ENCODE results near the gene SLC27A6. TPM values are rescaled to one million over a fixed set of nuclear protein-coding genes. Genes with fewer than 3 reads are reported as not detected.
A peak's percentile ranks its signal among the peaks of the same experiment; 100 is the strongest.

Gene SLC27A6
- total and polyA plus RNA-seq, 2 donors (not counting 1 experiment from before 2014, with no cell fraction given): 0.08 to 0.17 TPM

GRCh38 chr5:128956164-128956563, 9.1 kb upstream of the SLC27A6 start:
- H3K9me3 ChIP-seq (ENCODE audit: control insufficient read depth, insufficient read depth, low read depth, low read length): no peaks in the 10 kb centered on the region
- no peak overlapping the region for H3K9ac ChIP-seq (ENCODE audit: insufficient read depth, low read length)
- H3K27ac ChIP-seq (ENCODE audit: insufficient read depth, low read length): no peak overlapping the region
- no peak overlapping the region for H3K4me3 ChIP-seq (replicated peaks in 1 of 4; ENCODE audit: control extremely low read depth in 1 of 4, insufficient read depth in 1 of 4, low read depth in 3 of 4, low read length in 4 of 4)
- no peaks in the 10 kb centered on the region for H4K20me1 ChIP-seq (ENCODE audit: control insufficient read depth, extremely low read depth, insufficient read depth, low read length)
- H3K4me2 ChIP-seq (ENCODE audit: extremely low read depth, insufficient read depth, low read length): no peak overlapping the region
- H2AFZ ChIP-seq (ENCODE audit: low read length): no peak overlapping the region
- H3K36me3 ChIP-seq (ENCODE audit: control insufficient read depth, insufficient read depth, low read length): no peaks in the 10 kb centered on the region
- no peaks in the 10 kb centered on the region for H3K79me2 ChIP-seq (ENCODE audit: control insufficient read depth, insufficient read depth, low read length)
- TF ChIP-seq EZH2 (IDR thresholded peaks at IDR 0.05; ENCODE audit: low read length, missing control alignments): no peak
- no peak for TF ChIP-seq CTCF (conservative IDR thresholded peaks at IDR 0.05 in 1 of 2, IDR thresholded peaks at IDR 0.05 in 1 of 2; ENCODE audit: low read depth in 1 of 2, low read length in 2 of 2)
- H3K4me1 ChIP-seq (ENCODE audit: control insufficient read depth, extremely low read depth, insufficient read depth, low read length): no peaks in the 10 kb centered on the region
- no peaks in the 10 kb centered on the region for H3K27me3 ChIP-seq (ENCODE audit: control insufficient read depth, insufficient read depth, low read length)
- DNase-seq (ENCODE audit: low read depth in 2 of 2): no peak

- Histone ChIP-seq H3K27ac (ENCODE audit: insufficient read depth, low read length) (no peak overlapping the region), H3K27me3 (ENCODE audit: control insufficient read depth, insufficient read depth, low read length) (no peaks in the 10 kb centered on the region), H3K9ac (ENCODE audit: insufficient read depth, low read length) (no peak overlapping the region), H3K4me1 (ENCODE audit: control insufficient read depth, extremely low read depth, insufficient read depth, low read length) (no peaks in the 10 kb centered on the region), H2AFZ (ENCODE audit: low read length) (no peak overlapping the region), H3K9me3 (ENCODE audit: control insufficient read depth, insufficient read depth, low read depth, low read length) (no peaks in the 10 kb centered on the region), H3K4me2 (ENCODE audit: extremely low read depth, insufficient read depth, low read length) (no peak overlapping the region), H3K79me2 (ENCODE audit: control insufficient read depth, insufficient read depth, low read length) (no peaks in the 10 kb centered on the region), H4K20me1 (ENCODE audit: control insufficient read depth, extremely low read depth, insufficient read depth, low read length) (no peaks in the 10 kb centered on the region), H3K4me3 (replicated peaks in 1 of 4; ENCODE audit: control extremely low read depth in 1 of 4, insufficient read depth in 1 of 4, low read depth in 3 of 4, low read length in 4 of 4) (no peak overlapping the region), H3K36me3 (ENCODE audit: control insufficient read depth, insufficient read depth, low read length) (no peaks in the 10 kb centered on the region)
- TF ChIP-seq CTCF (conservative IDR thresholded peaks at IDR 0.05 in 1 of 2, IDR thresholded peaks at IDR 0.05 in 1 of 2; ENCODE audit: low read depth in 1 of 2, low read length in 2 of 2) (no peak), EZH2 (IDR thresholded peaks at IDR 0.05; ENCODE audit: low read length, missing control alignments) (no peak)
- DNase-seq (ENCODE audit: low read depth in 2 of 2): no peak
These were observed 3.1 kb upstream of the SLC27A6 start for GRCh38 chr5:128962211-128962610.

- H3K27me3 ChIP-seq (ENCODE audit: control insufficient read depth, insufficient read depth, low read length): no peaks in the 10 kb centered on the region
- TF ChIP-seq EZH2 (IDR thresholded peaks at IDR 0.05; ENCODE audit: low read length, missing control alignments) (no peak), CTCF (conservative IDR thresholded peaks at IDR 0.05 in 1 of 2, IDR thresholded peaks at IDR 0.05 in 1 of 2; ENCODE audit: low read depth in 1 of 2, low read length in 2 of 2) (no peak)
- peak overlapping the region in 1 of 4 experiments; percentile 52 for H3K4me3 ChIP-seq (replicated peaks in 1 of 4; ENCODE audit: control extremely low read depth in 1 of 4, insufficient read depth in 1 of 4, low read depth in 3 of 4, low read length in 4 of 4)
- H3K9ac ChIP-seq (ENCODE audit: insufficient read depth, low read length): no peak overlapping the region
- H4K20me1 ChIP-seq (ENCODE audit: control insufficient read depth, extremely low read depth, insufficient read depth, low read length): no peaks in the 10 kb centered on the region
- H3K27ac ChIP-seq (ENCODE audit: insufficient read depth, low read length): no peak overlapping the region
- no peaks in the 10 kb centered on the region for H3K9me3 ChIP-seq (ENCODE audit: control insufficient read depth, insufficient read depth, low read depth, low read length)
- H3K36me3 ChIP-seq (ENCODE audit: control insufficient read depth, insufficient read depth, low read length): no peaks in the 10 kb centered on the region
- H2AFZ ChIP-seq (ENCODE audit: low read length): no peak overlapping the region
- DNase-seq (ENCODE audit: low read depth in 2 of 2): no peak
- peak overlapping the region; percentile 25 for H3K4me2 ChIP-seq (ENCODE audit: extremely low read depth, insufficient read depth, low read length)
- H3K4me1 ChIP-seq (ENCODE audit: control insufficient read depth, extremely low read depth, insufficient read depth, low read length): no peaks in the 10 kb centered on the region
- no peaks in the 10 kb centered on the region for H3K79me2 ChIP-seq (ENCODE audit: control insufficient read depth, insufficient read depth, low read length)
These were observed 482 bp downstream of the SLC27A6 start for GRCh38 chr5:128965638-128966302.

Measured in fibroblast of lung (primary cell).